Calu3 (cell line): ENCODE data around the gene GLRX. TPM values are rescaled to one million over a fixed set of nuclear protein-coding genes. Genes with fewer than 3 reads are reported as not detected.

ENCODE experiments used
- BruUV-seq: library from RNA; stranded (reverse); fragments of 400-500 nt; replicated peaks from 2 replicates; lab custom pipeline; 2021; lab: Mats Ljungman, UMichigan
- CTCF ChIA-PET: fragments of 300-600 bp; sonication (Branson Sonifier 250); formaldehyde crosslinking; loops from one replicate; lab custom pipeline; 2022; ENCODE audit warnings: antibody characterized with exemption; lab: Charles Lee
- DNase-seq: peaks from one replicate; pipeline ENCODE4 v3.0.0; 2022
- H3K27ac Mint-ChIP-seq: one replicate; pipeline ENCODE4 v1.8.0; 2022; ENCODE audit warnings: mixed read lengths; ENCODE audit not compliant: unreplicated experiment
- H3K27me3 Mint-ChIP-seq: one replicate; pipeline ENCODE4 v1.8.0; 2022; ENCODE audit warnings: mixed read lengths; ENCODE audit not compliant: unreplicated experiment
- H3K36me3 Mint-ChIP-seq: one replicate; pipeline ENCODE4 v1.8.0; 2022; ENCODE audit warnings: mild to moderate bottlenecking, moderate library complexity, mixed read lengths; ENCODE audit not compliant: insufficient read depth, unreplicated experiment
- H3K4me1 Mint-ChIP-seq: one replicate; pipeline ENCODE4 v1.8.0; 2022; ENCODE audit warnings: mild to moderate bottlenecking, low read depth, mixed read lengths; ENCODE audit not compliant: unreplicated experiment
- H3K4me3 Mint-ChIP-seq: one replicate; pipeline ENCODE4 v1.8.0; 2022; ENCODE audit warnings: mild to moderate bottlenecking, low read depth, moderate library complexity, mixed read lengths; ENCODE audit not compliant: unreplicated experiment
- H3K9me3 Mint-ChIP-seq: one replicate; pipeline ENCODE4 v1.8.0; 2022; ENCODE audit warnings: low read depth, mixed read lengths; ENCODE audit not compliant: unreplicated experiment
- CTCF ChIP-seq: fragments of 200-600 bp; IDR thresholded peaks from one replicate; pipeline ENCODE4 v1.8.0; 2022; ENCODE audit warnings: antibody characterized with exemption; ENCODE audit not compliant: unreplicated experiment
- intact Hi-C: fragments of 100-400 bp; cut with micrococcal nuclease; formaldehyde crosslinking; loops from one replicate; pipeline ENCODE4 v1.10.0; 2022; ENCODE audit not compliant: unreplicated experiment
- total RNA-seq: library from RNA; stranded (reverse); gene quantifications from 2 replicates; pipeline ENCODE4 v1.2.3, GENCODE V29; 2022

GLRX gene
- total RNA-seq, 1 experiment from 2014 or later = 27.9 TPM

- no peak overlapping the region for H3K27ac Mint-ChIP-seq
- peaks cover 5% of the 10 kb centered on the region for H3K36me3 Mint-ChIP-seq
- no peak overlapping the region for H3K4me3 Mint-ChIP-seq
- no peaks in the 10 kb centered on the region for H3K9me3 Mint-ChIP-seq
- H3K27me3 Mint-ChIP-seq = no peaks in the 10 kb centered on the region
- peaks cover 45% of the 10 kb centered on the region for H3K4me1 Mint-ChIP-seq
- DNase-seq = no peak
- no TSS peak for BruUV-seq
- intact Hi-C loops = no loop called here
- no peak for TF ChIP-seq CTCF
- CTCF ChIA-PET = interaction anchor here (0.6 to 2.8 kb wide), 3 partner anchors 13 to 418 kb away, joined by 3 to 15 read pairs (median 3); no protein-coding TSS in a partner anchor
Observed at GRCh38 chr5:95840956-95841705, 18.6 kb upstream of the GLRX start.

GRCh38 chr5:95839658-95840057 lies 17.1 kb upstream of the GLRX start:
- intact Hi-C loops = loop anchor here (5.0 kb wide), 1 partner anchor 37 kb away; no protein-coding TSS in a partner anchor
- Mint-ChIP-seq H3K9me3 (no peaks in the 10 kb centered on the region), H3K4me3 (no peak overlapping the region), H3K4me1 (peaks cover 58% of the 10 kb centered on the region), H3K27ac (peak overlapping the region; percentile 68), H3K27me3 (no peaks in the 10 kb centered on the region), H3K36me3 (peaks cover 17% of the 10 kb centered on the region)
- CTCF ChIA-PET = interaction anchor here (1.0 to 2.8 kb wide), 5 partner anchors 9 to 193 kb away, joined by 3 to 15 read pairs (median 5); partner anchors contain the start of gene RFESD
- BruUV-seq = no TSS peak
- no peak for DNase-seq
- no peak for TF ChIP-seq CTCF

GRCh38 chr5:95838556-95838955 lies 16.0 kb upstream of the GLRX start:
- CTCF ChIA-PET = interaction anchor here (2.8 kb wide), 1 partner anchor 57 kb away, joined by 15 read pairs; no protein-coding TSS in a partner anchor
- no peak for DNase-seq
- Mint-ChIP-seq H3K4me1 (peaks cover 67% of the 10 kb centered on the region), H3K4me3 (no peak overlapping the region), H3K36me3 (peaks cover 23% of the 10 kb centered on the region), H3K9me3 (no peaks in the 10 kb centered on the region), H3K27ac (no peak overlapping the region), H3K27me3 (no peaks in the 10 kb centered on the region)
- intact Hi-C loops = loop anchor here (5.0 kb wide), 1 partner anchor 36 kb away; no protein-coding TSS in a partner anchor
- TF ChIP-seq CTCF = no peak
- BruUV-seq = no TSS peak

GRCh38 chr5:95838001-95838520 lies 15.5 kb upstream of the GLRX start:
- H3K27me3 Mint-ChIP-seq = no peaks in the 10 kb centered on the region
- intact Hi-C loops = loop anchor here (5.0 kb wide), 1 partner anchor 36 kb away; no protein-coding TSS in a partner anchor
- no peak overlapping the region for H3K4me3 Mint-ChIP-seq
- H3K4me1 Mint-ChIP-seq = peaks cover 67% of the 10 kb centered on the region
- CTCF ChIA-PET = interaction anchor here (0.5 kb wide), 1 partner anchor 656 kb away, joined by 3 read pairs; no protein-coding TSS in a partner anchor
- H3K27ac Mint-ChIP-seq = no peak overlapping the region
- no TSS peak for BruUV-seq
- no peak for DNase-seq
- peaks cover 18% of the 10 kb centered on the region for H3K36me3 Mint-ChIP-seq
- H3K9me3 Mint-ChIP-seq = no peaks in the 10 kb centered on the region
- no peak for TF ChIP-seq CTCF
